Measurements from ENCODE around the gene WDR93.

- TF ChIP-seq CTCF (IDR thresholded peaks at IDR 0.05) (no peak), POLR2A (IDR thresholded peaks at IDR 0.05) (no peak), EP300 (IDR thresholded peaks at IDR 0.05) (no peak)
These were observed 87.3 kb downstream of the WDR93 start for GRCh38 chr15:89777782-89778380.
